RWPE2 (cell line): ENCODE measurements around the gene ZC3H10.

Experiments used
- ATAC-seq: fragments of 200-7000 bp; cut with Tn5 transposase; 3 replicates; pipeline ENCODE4 v1.9.1; 2021; ENCODE audit warnings: low read depth
- DNase-seq: peaks from one replicate; pipeline ENCODE4 v3.0.0-alpha.2; 2020; ENCODE audit warnings: low spot score
- H3K27ac ChIP-seq: fragments of 450-650 bp; 2 replicates; pipeline ENCODE4 v1.5.1; 2017; ENCODE audit warnings: mild to moderate bottlenecking; ENCODE audit not compliant: poor library complexity, severe bottlenecking
- H3K27me3 ChIP-seq: fragments of 250-450 bp; sonication (Bioruptor Pico); 2 replicates; pipeline ENCODE4 v1.5.1; 2021; ENCODE audit warnings: mild to moderate bottlenecking, moderate library complexity; ENCODE audit not compliant: insufficient read depth, poor library complexity, severe bottlenecking
- H3K36me3 ChIP-seq: fragments of 250-450 bp; sonication (Bioruptor Pico); 2 replicates; pipeline ENCODE4 v1.5.1; 2020; ENCODE audit warnings: low read depth, mild to moderate bottlenecking, moderate library complexity
- H3K4me1 ChIP-seq: fragments of 250-450 bp; sonication (Bioruptor Pico); 2 replicates; pipeline ENCODE4 v1.5.1; 2021; ENCODE audit warnings: mild to moderate bottlenecking, moderate library complexity; ENCODE audit not compliant: insufficient read depth, poor library complexity, severe bottlenecking
- H3K4me3 ChIP-seq: fragments of 250-450 bp; sonication (Bioruptor Pico); 2 replicates; pipeline ENCODE4 v1.5.1; 2021; ENCODE audit warnings: mild to moderate bottlenecking, moderate library complexity; ENCODE audit not compliant: severe bottlenecking
- H3K9me3 ChIP-seq: fragments of 250-450 bp; sonication (Bioruptor Pico); 2 replicates; pipeline ENCODE4 v1.5.1; 2021; ENCODE audit warnings: mild to moderate bottlenecking, moderate library complexity; ENCODE audit not compliant: severe bottlenecking
- CTCF ChIP-seq: fragments of 450-650 bp; IDR thresholded peaks from one replicate; pipeline ENCODE4 v1.5.1; 2017; ENCODE audit warnings: mild to moderate bottlenecking, moderate library complexity; ENCODE audit not compliant: poor library complexity, severe bottlenecking

ZC3H10 gene

GRCh38 chr12:56145217-56145616 lies 27.2 kb downstream of the ZC3H10 start:
- no peaks in the 10 kb centered on the region for H3K9me3 ChIP-seq
- DNase-seq: no peak
- no peak for TF ChIP-seq CTCF
- no peak overlapping the region for H3K27ac ChIP-seq
- peaks cover 45% of the 10 kb centered on the region for H3K36me3 ChIP-seq
- no peak for ATAC-seq
- no peak overlapping the region for H3K4me3 ChIP-seq
- H3K4me1 ChIP-seq: no peaks in the 10 kb centered on the region
- no peaks in the 10 kb centered on the region for H3K27me3 ChIP-seq

- Histone ChIP-seq H3K4me3 (no peak overlapping the region), H3K9me3 (no peaks in the 10 kb centered on the region), H3K36me3 (peaks cover 29% of the 10 kb centered on the region), H3K27ac (no peak overlapping the region), H3K27me3 (no peaks in the 10 kb centered on the region), H3K4me1 (no peaks in the 10 kb centered on the region)
- no peak for TF ChIP-seq CTCF
- ATAC-seq: no peak
- no peak for DNase-seq
These were observed 28.7 kb downstream of the ZC3H10 start for GRCh38 chr12:56146492-56147460.

GRCh38 chr12:56150563-56150962 lies 32.5 kb downstream of the ZC3H10 start:
- Histone ChIP-seq H3K4me1 (no peaks in the 10 kb centered on the region), H3K4me3 (no peak overlapping the region), H3K27me3 (no peaks in the 10 kb centered on the region), H3K27ac (peak overlapping the region; percentile 84), H3K9me3 (no peaks in the 10 kb centered on the region), H3K36me3 (no peaks in the 10 kb centered on the region)
- ATAC-seq: no peak
- no peak for TF ChIP-seq CTCF
- DNase-seq: no peak

- peak overlapping the region; percentile 84 for H3K27ac ChIP-seq
- H3K4me1 ChIP-seq: no peaks in the 10 kb centered on the region
- H3K4me3 ChIP-seq: peak overlapping the region; percentile 46
- H3K9me3 ChIP-seq: no peaks in the 10 kb centered on the region
- H3K36me3 ChIP-seq: no peaks in the 10 kb centered on the region
- peak; percentile 31 for TF ChIP-seq CTCF
- H3K27me3 ChIP-seq: no peaks in the 10 kb centered on the region
- ATAC-seq (peak; percentile 60), DNase-seq (no peak)
These were observed 33.6 kb downstream of the ZC3H10 start for GRCh38 chr12:56151672-56152131.
